Effector memory CD4-positive, alpha-beta T cell (primary cell): ENCODE data around the gene MREG.

Source experiments
- DNase-seq, 3 donors: peaks; one replicate each; pipeline ENCODE4 v3.0.0-alpha.2; 2020
- H3K27ac ChIP-seq: 2 replicates; pipeline ENCODE4 v1.7.0; 2013; ENCODE audit warnings: mild to moderate bottlenecking, low read length, moderate library complexity; ENCODE audit not compliant: insufficient read depth, poor library complexity, severe bottlenecking
- H3K27me3 ChIP-seq: replicated peaks from 2 replicates; pipeline ENCODE4 v1.7.0; 2013; ENCODE audit warnings: mild to moderate bottlenecking, low read length; ENCODE audit not compliant: insufficient read depth, control insufficient read depth, poor library complexity, severe bottlenecking
- H3K36me3 ChIP-seq: 2 replicates; pipeline ENCODE4 v1.7.0; 2013; ENCODE audit warnings: mild to moderate bottlenecking, low read length, moderate library complexity; ENCODE audit not compliant: control insufficient read depth, insufficient read depth
- H3K4me1 ChIP-seq: 2 replicates; pipeline ENCODE4 v1.7.0; 2013; ENCODE audit warnings: low read length, mild to moderate bottlenecking; ENCODE audit not compliant: control insufficient read depth, insufficient read depth, poor library complexity, severe bottlenecking
- H3K4me3 ChIP-seq: 2 replicates; pipeline ENCODE4 v1.7.0; 2013; ENCODE audit warnings: low read length, low read depth, mild to moderate bottlenecking; ENCODE audit not compliant: insufficient read depth, poor library complexity, severe bottlenecking
- H3K9me3 ChIP-seq: 2 replicates; pipeline ENCODE4 v1.7.0; 2013; ENCODE audit warnings: mild to moderate bottlenecking, low read length, moderate library complexity; ENCODE audit not compliant: control insufficient read depth

Gene MREG

GRCh38 chr2:216023055-216023648 lies 9.8 kb upstream of the MREG start:
- Histone ChIP-seq H3K4me1 (no peaks in the 10 kb centered on the region), H3K9me3 (no peaks in the 10 kb centered on the region), H3K27ac (no peak overlapping the region), H3K4me3 (no peak overlapping the region), H3K36me3 (no peaks in the 10 kb centered on the region), H3K27me3 (no peaks in the 10 kb centered on the region)
- DNase-seq: peak in 1 of 3 donors; percentile 16

DNA sequence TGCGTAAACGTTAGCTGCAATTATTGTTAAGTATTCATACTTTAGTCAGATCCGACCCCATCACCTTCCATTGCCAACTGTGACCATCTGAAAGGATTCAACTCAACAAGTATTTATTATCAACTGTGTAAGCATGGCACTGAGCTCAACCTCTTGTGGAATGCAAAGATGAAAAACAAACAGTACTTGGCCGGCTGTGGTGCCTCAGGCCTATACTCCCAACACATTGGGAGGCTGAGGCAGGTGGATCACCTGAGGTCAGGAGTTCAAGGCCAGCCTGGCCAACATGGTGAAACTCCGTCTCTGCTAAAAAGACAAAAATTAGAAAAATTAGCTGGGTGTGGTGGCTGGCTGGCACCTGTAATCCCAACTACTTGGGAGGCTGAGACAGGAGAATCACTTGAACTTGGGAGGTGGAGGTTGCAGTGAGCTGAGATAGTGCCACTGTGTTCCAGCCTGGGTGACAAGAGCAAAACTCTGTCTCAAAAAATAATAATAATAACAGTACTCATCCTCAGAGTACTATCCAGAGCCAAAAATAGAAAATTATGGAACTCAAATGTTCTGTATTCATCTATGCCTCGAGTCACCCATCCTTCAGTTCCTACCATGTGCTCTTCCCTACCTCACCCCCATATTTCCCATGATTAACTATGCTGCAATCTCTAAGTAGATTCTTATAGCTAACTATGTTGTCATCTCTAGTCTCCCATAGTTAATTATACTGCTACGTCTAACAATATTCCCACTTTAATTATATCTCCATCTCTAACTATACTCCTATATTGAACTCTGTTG lies 8.6 kb upstream of the MREG start:
- Histone ChIP-seq H3K4me1 (peaks cover 8% of the 10 kb centered on the region), H3K9me3 (no peaks in the 10 kb centered on the region), H3K36me3 (no peaks in the 10 kb centered on the region), H3K4me3 (no peak overlapping the region), H3K27me3 (no peaks in the 10 kb centered on the region), H3K27ac (no peak overlapping the region)
- no peak for DNase-seq

DNA sequence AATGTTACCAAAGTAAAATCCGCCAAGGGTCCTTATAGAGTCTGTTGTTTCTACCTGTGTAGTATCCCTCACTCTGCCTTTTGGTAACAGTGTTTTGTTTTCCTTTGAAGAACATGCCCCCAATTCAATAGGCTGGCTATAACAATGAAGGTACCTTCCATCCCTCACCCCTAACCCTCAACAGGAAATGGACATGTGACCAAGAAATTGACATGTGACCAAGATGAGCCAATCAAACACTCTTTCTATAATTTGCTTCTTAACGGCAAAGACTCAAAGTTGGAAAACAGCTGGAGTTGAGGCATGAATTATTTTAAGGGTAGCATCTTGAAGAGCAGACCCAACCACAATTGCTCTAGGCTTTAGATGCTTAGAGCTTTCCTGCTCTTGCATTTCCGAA lies 5.4 kb upstream of the MREG start:
- Histone ChIP-seq H3K27me3 (no peaks in the 10 kb centered on the region), H3K4me1 (peaks cover 27% of the 10 kb centered on the region), H3K4me3 (no peak overlapping the region), H3K27ac (no peak overlapping the region), H3K36me3 (no peaks in the 10 kb centered on the region), H3K9me3 (no peaks in the 10 kb centered on the region)
- no peak for DNase-seq

DNA sequence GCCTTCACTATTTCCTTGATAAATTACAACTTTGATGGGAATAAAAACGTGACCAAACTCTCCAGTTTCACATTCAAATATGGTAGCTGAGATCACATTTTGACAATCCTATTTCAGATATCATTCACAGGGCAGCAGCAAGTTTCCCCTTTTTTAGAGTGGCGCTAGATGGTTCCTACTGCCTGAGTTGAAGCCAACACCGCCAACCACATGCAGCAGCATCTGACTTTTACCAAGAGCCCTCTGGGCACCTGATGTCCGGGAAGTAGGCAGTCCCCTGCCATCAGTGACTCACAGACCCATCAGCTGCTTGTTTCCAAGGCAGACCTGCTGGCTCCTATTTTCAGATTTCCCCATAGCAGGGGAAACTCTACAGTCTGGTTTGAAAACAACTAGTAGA lies 4.0 kb upstream of the MREG start:
- Histone ChIP-seq H3K27me3 (no peaks in the 10 kb centered on the region), H3K4me1 (peaks cover 35% of the 10 kb centered on the region), H3K9me3 (no peaks in the 10 kb centered on the region), H3K27ac (no peak overlapping the region), H3K36me3 (no peaks in the 10 kb centered on the region), H3K4me3 (no peak overlapping the region)
- DNase-seq: no peak

GRCh38 chr2:216016581-216016980 lies 3.2 kb upstream of the MREG start:
- H3K9me3 ChIP-seq: no peaks in the 10 kb centered on the region
- peaks cover 35% of the 10 kb centered on the region for H3K4me1 ChIP-seq
- no peak for DNase-seq
- no peak overlapping the region for H3K4me3 ChIP-seq
- H3K27me3 ChIP-seq: no peaks in the 10 kb centered on the region
- H3K36me3 ChIP-seq: no peaks in the 10 kb centered on the region
- no peak overlapping the region for H3K27ac ChIP-seq

- Histone ChIP-seq H3K4me3 (no peak overlapping the region), H3K9me3 (no peaks in the 10 kb centered on the region), H3K4me1 (peaks cover 35% of the 10 kb centered on the region), H3K27me3 (no peaks in the 10 kb centered on the region), H3K27ac (no peak overlapping the region), H3K36me3 (no peaks in the 10 kb centered on the region)
- DNase-seq: peak; percentile 31 to 34 (median 33)
These were observed 2.5 kb upstream of the MREG start for GRCh38 chr2:216015722-216016464.

DNA sequence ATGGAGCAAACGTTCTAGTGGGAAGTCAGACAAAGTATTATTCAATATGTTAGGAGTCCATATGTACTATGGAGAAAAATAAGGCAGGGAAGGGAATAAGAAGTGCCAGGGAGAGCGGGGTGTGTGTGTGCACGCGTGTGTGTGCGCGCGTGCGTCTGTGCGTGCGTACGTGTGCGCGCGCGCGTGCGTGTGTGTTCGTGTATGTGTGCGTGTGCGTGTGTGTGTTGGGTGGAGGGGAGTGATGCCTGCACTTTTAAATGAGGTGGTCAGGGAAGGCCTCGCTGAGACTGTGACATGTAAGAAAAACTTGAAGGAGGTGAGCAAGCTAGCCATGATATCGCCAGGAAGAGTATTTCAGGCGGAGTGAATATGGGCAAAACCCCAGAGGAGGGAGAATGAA lies 1.6 kb upstream of the MREG start:
- H3K27me3 ChIP-seq: no peaks in the 10 kb centered on the region
- H3K36me3 ChIP-seq: no peaks in the 10 kb centered on the region
- peaks cover 35% of the 10 kb centered on the region for H3K4me1 ChIP-seq
- H3K4me3 ChIP-seq: no peak overlapping the region
- no peak overlapping the region for H3K27ac ChIP-seq
- H3K9me3 ChIP-seq: no peaks in the 10 kb centered on the region
- no peak for DNase-seq

- Histone ChIP-seq H3K4me1 (peaks cover 35% of the 10 kb centered on the region), H3K9me3 (no peaks in the 10 kb centered on the region), H3K4me3 (peak overlapping the region; percentile 69), H3K27ac (no peak overlapping the region), H3K27me3 (no peaks in the 10 kb centered on the region), H3K36me3 (no peaks in the 10 kb centered on the region)
- DNase-seq: no peak
These were observed 655 bp upstream of the MREG start for GRCh38 chr2:216014006-216014405.

DNA sequence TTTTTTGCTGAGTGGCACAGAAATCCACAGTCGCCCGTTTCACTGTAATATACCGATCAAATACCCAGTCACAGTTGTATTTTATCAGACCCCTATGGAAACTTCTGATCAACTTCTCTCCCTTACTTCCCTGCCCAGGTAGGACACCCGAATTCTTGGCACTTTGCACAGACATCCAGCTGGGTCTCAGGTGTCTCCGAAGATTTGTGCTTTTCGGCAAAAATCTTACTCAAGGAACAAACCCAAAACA lies 596 bp downstream of the MREG start:
- H3K27me3 ChIP-seq: no peaks in the 10 kb centered on the region
- H3K4me1 ChIP-seq: peaks cover 35% of the 10 kb centered on the region
- H3K9me3 ChIP-seq: no peaks in the 10 kb centered on the region
- no peak for DNase-seq
- no peaks in the 10 kb centered on the region for H3K36me3 ChIP-seq
- peak overlapping the region; percentile 69 for H3K4me3 ChIP-seq
- H3K27ac ChIP-seq: no peak overlapping the region

- Histone ChIP-seq H3K27ac (no peak overlapping the region), H3K9me3 (no peaks in the 10 kb centered on the region), H3K27me3 (no peaks in the 10 kb centered on the region), H3K36me3 (no peaks in the 10 kb centered on the region), H3K4me1 (peaks cover 30% of the 10 kb centered on the region), H3K4me3 (peak overlapping the region; percentile 69)
- DNase-seq: no peak
These were observed 1.1 kb downstream of the MREG start for GRCh38 chr2:216012133-216012829.
